GM12878 (cell line): ENCODE data around the gene ZNF462. TPM values are rescaled to one million over a fixed set of nuclear protein-coding genes. Genes with fewer than 3 reads are reported as not detected.

Experiments used
- ATF7 ChIP-seq: fragments of 450-650 bp; IDR thresholded peaks from 2 replicates; pipeline ENCODE4 v1.6.1; 2016; ENCODE audit warnings: low read depth, mild to moderate bottlenecking
- BHLHE40 ChIP-seq, 2 experiments: fragments of 450-650 bp in 1 of 2; IDR thresholded peaks; 2 replicates each; pipeline ENCODE4 v1.6.1; 2011 to 2017; ENCODE audit warnings: low read depth in 2 of 2, borderline replicate concordance in 1 of 2, improper control_type of control experiment in 1 of 2, low read length in 1 of 2, mild to moderate bottlenecking in 1 of 2
- CBX3 ChIP-seq: fragments of 200-600 bp; sonication (generic); IDR thresholded peaks from 2 replicates; pipeline ENCODE4 v1.6.1; 2016; ENCODE audit warnings: low read depth, borderline replicate concordance
- CBX5 ChIP-seq: sonication (generic); IDR thresholded peaks from 2 replicates; pipeline ENCODE4 v1.6.1; 2016; ENCODE audit warnings: low read depth, moderate library complexity, mild to moderate bottlenecking, inconsistent platforms
- CREM ChIP-seq: IDR thresholded peaks from 2 replicates; pipeline ENCODE4 v1.6.1; 2014; ENCODE audit warnings: antibody characterized with exemption, low read depth
- EP300 ChIP-seq, 2 experiments: fragments of 150-350 bp in 1 of 2; IDR thresholded peaks; 2 replicates each; pipeline ENCODE4 v1.6.1; 2011 to 2012; ENCODE audit warnings: low read depth in 2 of 2, low read length in 2 of 2, borderline replicate concordance in 1 of 2, improper control_type of control experiment in 1 of 2, inconsistent platforms in 1 of 2; ENCODE audit not compliant: control insufficient read depth in 1 of 2
- EZH2 ChIP-seq: IDR thresholded peaks from 2 replicates; pipeline ENCODE4 v1.6.1; 2012; ENCODE audit warnings: low read depth, mild to moderate bottlenecking, control low read depth, inconsistent platforms, low read length, borderline replicate concordance; ENCODE audit not compliant: control insufficient read depth
- FOS ChIP-seq: IDR thresholded peaks from 3 replicates; pipeline ENCODE4 v1.6.1; 2011; ENCODE audit warnings: borderline replicate concordance; ENCODE audit not compliant: insufficient read length; ENCODE audit errors: extremely low read depth
- IRF3 ChIP-seq: fragments of 450-650 bp; IDR thresholded peaks from 2 replicates; pipeline ENCODE4 v1.6.1; 2014; ENCODE audit warnings: mild to moderate bottlenecking
- JUND ChIP-seq: IDR thresholded peaks from 2 replicates; pipeline ENCODE4 v1.6.1; 2012; ENCODE audit warnings: low read depth, mild to moderate bottlenecking, low read length, improper control_type of control experiment, moderate library complexity
- KAT2A ChIP-seq: conservative IDR thresholded peaks from 2 replicates; pipeline ENCODE4 v1.6.1; 2011; ENCODE audit warnings: low read depth, low read length; ENCODE audit not compliant: control insufficient read depth
- MTA3 ChIP-seq: IDR thresholded peaks from 2 replicates; pipeline ENCODE4 v1.6.1; 2012; ENCODE audit warnings: low read length, inconsistent platforms, borderline replicate concordance
- MYB ChIP-seq: fragments of 150-350 bp; IDR thresholded peaks from 2 replicates; pipeline ENCODE4 v1.6.1; 2014; ENCODE audit warnings: mild to moderate bottlenecking, low read depth, low read length, borderline replicate concordance
- NFXL1 ChIP-seq: fragments of 450-650 bp; IDR thresholded peaks from 2 replicates; pipeline ENCODE4 v1.6.1; 2017; ENCODE audit warnings: antibody characterized with exemption, mild to moderate bottlenecking, borderline replicate concordance
- NFYB ChIP-seq: IDR thresholded peaks from 2 replicates; pipeline ENCODE4 v1.6.1; 2011; ENCODE audit warnings: low read depth, mild to moderate bottlenecking, low read length, improper control_type of control experiment, moderate library complexity; ENCODE audit not compliant: insufficient read depth
- NR2C2 ChIP-seq: IDR thresholded peaks from 2 replicates; pipeline ENCODE4 v1.6.1; 2011; ENCODE audit warnings: borderline replicate concordance, low read depth; ENCODE audit not compliant: control insufficient read depth, insufficient read length
- PAX8 ChIP-seq: fragments of 450-650 bp; IDR thresholded peaks from 2 replicates; pipeline ENCODE4 v1.6.1; 2017; ENCODE audit warnings: mild to moderate bottlenecking, moderate library complexity
- PBX3 ChIP-seq: IDR thresholded peaks from 2 replicates; pipeline ENCODE4 v1.6.1; 2011; ENCODE audit warnings: mild to moderate bottlenecking, low read depth, low read length, moderate library complexity; ENCODE audit not compliant: insufficient replicate concordance
- POLR2A ChIP-seq: IDR thresholded peaks from 2 replicates; pipeline ENCODE4 v1.6.1; 2011; ENCODE audit warnings: low read depth, mild to moderate bottlenecking, low read length
- RBBP5 ChIP-seq: fragments of 200-600 bp; sonication (generic); conservative IDR thresholded peaks from 2 replicates; pipeline ENCODE4 v1.6.1; 2016
- RFX5 ChIP-seq: IDR thresholded peaks from 2 replicates; pipeline ENCODE4 v1.6.1; 2011; ENCODE audit warnings: low read depth, low read length, improper control_type of control experiment
- SMAD5 ChIP-seq: IDR thresholded peaks from 2 replicates; pipeline ENCODE4 v1.6.1; 2016; ENCODE audit warnings: antibody characterized with exemption, low read depth
- SPI1 ChIP-seq: IDR thresholded peaks from 2 replicates; pipeline ENCODE4 v1.6.1; 2011; ENCODE audit warnings: low read depth, mild to moderate bottlenecking, low read length, moderate library complexity, borderline replicate concordance; ENCODE audit not compliant: insufficient read depth
- SREBF1 ChIP-seq: IDR thresholded peaks from 2 replicates; pipeline ENCODE4 v1.6.1; 2012; ENCODE audit warnings: mild to moderate bottlenecking, low read length
- SREBF2 ChIP-seq: IDR thresholded peaks from 2 replicates; pipeline ENCODE4 v1.6.1; 2012; ENCODE audit warnings: mild to moderate bottlenecking, low read length
- SRF ChIP-seq, 2 experiments: IDR thresholded peaks; 2 replicates each; pipeline ENCODE4 v1.6.1; 2011; ENCODE audit warnings: low read depth in 2 of 2, low read length in 2 of 2, mild to moderate bottlenecking in 1 of 2, moderate library complexity in 1 of 2
- STAT1 ChIP-seq: fragments of 450-650 bp; conservative IDR thresholded peaks from 2 replicates; pipeline ENCODE4 v1.6.1; 2014; ENCODE audit warnings: antibody characterized with exemption, mild to moderate bottlenecking
- TCF3 ChIP-seq: IDR thresholded peaks from 2 replicates; pipeline ENCODE4 v1.6.1; 2012; ENCODE audit warnings: low read depth, mild to moderate bottlenecking, low read length, borderline replicate concordance; ENCODE audit not compliant: insufficient read depth
- TCF7 ChIP-seq: IDR thresholded peaks from 2 replicates; pipeline ENCODE4 v1.6.1; 2014; ENCODE audit warnings: antibody characterized with exemption, borderline replicate concordance
- WRNIP1 ChIP-seq: IDR thresholded peaks from 2 replicates; pipeline ENCODE4 v1.6.1; 2011; ENCODE audit warnings: low read depth, low read length, improper control_type of control experiment, borderline replicate concordance
- YY1 ChIP-seq: IDR thresholded peaks from 2 replicates; pipeline ENCODE4 v1.6.1; 2011; ENCODE audit warnings: low read depth, mild to moderate bottlenecking, low read length
- ZNF207 ChIP-seq: fragments of 450-650 bp; IDR thresholded peaks from 2 replicates; pipeline ENCODE4 v1.6.1; 2014; ENCODE audit warnings: antibody characterized with exemption, mild to moderate bottlenecking, borderline replicate concordance
- ZNF622 ChIP-seq: fragments of 450-650 bp; IDR thresholded peaks from 2 replicates; pipeline ENCODE4 v1.6.1; 2017; ENCODE audit warnings: mild to moderate bottlenecking, inconsistent platforms
- ZZZ3 ChIP-seq: IDR thresholded peaks from 2 replicates; pipeline ENCODE4 v1.6.1; 2011; ENCODE audit warnings: low read depth; ENCODE audit not compliant: control insufficient read depth, insufficient read length
- polyA plus RNA-seq, 11 experiments: library from polyadenylated mRNA; depleted of rRNA in 4 of 11; unstranded in 6 of 11; stranded (reverse) in 5 of 11; fragments of >200 nt; fragmentation: Nextera tagmentation in 4 of 11; fragmentation: Illumina TruSeq in 1 of 11; extraction: Ambion mirVana in 4 of 11; extraction: Trizol in 1 of 11; gene quantifications; 1 replicate in 1 of 11; 2 replicates in 10 of 11; pipeline versions ENCODE4 v1.2.1 to v1.2.3, GENCODE V29; 2011 to 2016; ENCODE audit warnings: inconsistent platforms in 2 of 11, missing spikeins in 2 of 11, low read depth in 1 of 11
- total RNA-seq, 4 experiments: library from RNA; depleted of rRNA in 3 of 4; stranded (reverse); fragments of >200 nt in 3 of 4; fragmentation: Illumina TruSeq in 1 of 4; extraction: Trizol in 1 of 4; gene quantifications; 2 replicates each; pipeline versions ENCODE4 v1.2.1 to v1.2.3, GENCODE V29; 2013 to 2021

ZNF462 gene
- total and polyA plus RNA-seq, 10 of the 15 experiments (the other 5 are each of a cell fraction or from before 2014, with no cell fraction given), result 0.27 to 13.7 (median 0.55) TPM

GRCh38 chr9:106866243-106866642 lies 3.3 kb downstream of the ZNF462 start (continued):
- TF ChIP-seq TCF3, result no peak
- TF ChIP-seq RBBP5, result no peak
- TF ChIP-seq CBX3, result no peak
- no peak for TF ChIP-seq ZZZ3
- TF ChIP-seq TCF7, result no peak
- TF ChIP-seq EP300 (IDR thresholded peaks at IDR 0.05; ENCODE audit: borderline replicate concordance in 1 of 2, control insufficient read depth in 1 of 2, low read depth in 2 of 2, low read length in 2 of 2), result peak; percentile 69 to 83; a peak in 3 of 4 replicates
- TF ChIP-seq SMAD5, result no peak
- peak in 1 of 2 experiments; percentile 41; a peak in 1 of 4 replicates for TF ChIP-seq BHLHE40 (IDR thresholded peaks at IDR 0.05; ENCODE audit: borderline replicate concordance in 1 of 2, low read depth in 2 of 2, low read length in 1 of 2)
- no peak for TF ChIP-seq PAX8
- TF ChIP-seq SREBF1, result no peak
- no peak for TF ChIP-seq ZNF207
- no peak for TF ChIP-seq PBX3
- no peak for TF ChIP-seq RFX5
- TF ChIP-seq POLR2A, result no peak
- no peak for TF ChIP-seq MYB
- TF ChIP-seq JUND, result no peak
- TF ChIP-seq NR2C2, result no peak
- no peak for TF ChIP-seq NFYB
- no peak for TF ChIP-seq STAT1
- peak; percentile 93 for TF ChIP-seq ATF7
- no peak for TF ChIP-seq SPI1
- TF ChIP-seq CBX5, result no peak
- TF ChIP-seq SREBF2, result no peak
- TF ChIP-seq CREM, result no peak
- TF ChIP-seq ZNF622, result no peak
- TF ChIP-seq WRNIP1, result no peak
- no peak for TF ChIP-seq SRF (IDR thresholded peaks at IDR 0.05; ENCODE audit: low read depth in 2 of 2, low read length in 2 of 2)
- TF ChIP-seq IRF3, result no peak
- TF ChIP-seq EZH2, result no peak
- TF ChIP-seq YY1, result no peak
- TF ChIP-seq FOS, result no peak
- TF ChIP-seq NFXL1, result no peak
- no peak for TF ChIP-seq MTA3
- TF ChIP-seq KAT2A, result no peak
